HepG2 (cell line): ENCODE measurements around the gene PC. TPM values are rescaled to one million over a fixed set of nuclear protein-coding genes. Genes with fewer than 3 reads are reported as not detected.
A peak's percentile ranks its signal among the peaks of the same experiment; 100 is the strongest.

ENCODE experiments used
- ATAD3A ChIP-seq: sonication (generic); formaldehyde crosslinking; IDR thresholded peaks from 2 replicates; pipeline ENCODE4 v1.4.0; 2020; ENCODE audit warnings: missing genetic modification reagents
- ATRX ChIP-seq: sonication (generic); formaldehyde crosslinking; IDR thresholded peaks from 2 replicates; pipeline ENCODE4 v1.4.0; 2020; ENCODE audit warnings: missing genetic modification reagents, borderline replicate concordance
- CSRNP1 ChIP-seq: sonication (generic); formaldehyde crosslinking; IDR thresholded peaks from 2 replicates; pipeline ENCODE4 v1.8.1; 2023; ENCODE audit warnings: mild to moderate bottlenecking, missing genetic modification reagents
- CSRNP2 ChIP-seq: sonication (generic); formaldehyde crosslinking; conservative IDR thresholded peaks from 2 replicates; pipeline ENCODE4 v1.8.0; 2022; ENCODE audit warnings: low read depth, missing genetic modification reagents
- ELF1 ChIP-seq: sonication (generic); formaldehyde crosslinking; IDR thresholded peaks from 2 replicates; pipeline ENCODE4 v1.4.0; 2020; ENCODE audit warnings: missing genetic modification reagents
- FOXP1 ChIP-seq, 2 experiments: fragments of 450-650 bp in 1 of 2; IDR thresholded peaks; 2 replicates each; pipeline ENCODE4 v1.6.1; 2017 to 2018; ENCODE audit warnings: antibody characterized with exemption in 1 of 2
- GFI1 ChIP-seq: sonication (generic); formaldehyde crosslinking; IDR thresholded peaks from 2 replicates; pipeline ENCODE4 v1.5.0; 2020; ENCODE audit warnings: missing genetic modification reagents, mild to moderate bottlenecking, borderline replicate concordance
- GLI4 ChIP-seq: sonication (generic); formaldehyde crosslinking; IDR thresholded peaks from 2 replicates; pipeline ENCODE4 v1.5.1; 2020; ENCODE audit warnings: missing genetic modification reagents, mild to moderate bottlenecking, moderate library complexity, borderline replicate concordance
- JUN ChIP-seq: sonication (generic); formaldehyde crosslinking; IDR thresholded peaks from 2 replicates; pipeline ENCODE4 v1.4.0; 2020; ENCODE audit warnings: mild to moderate bottlenecking, missing genetic modification reagents
- MIER2 ChIP-seq: IDR thresholded peaks from 2 replicates; pipeline ENCODE4 v1.6.1; 2016; ENCODE audit warnings: missing biosample characterization, missing genetic modification reagents
- MYC ChIP-seq: sonication (generic); formaldehyde crosslinking; IDR thresholded peaks from 2 replicates; pipeline ENCODE4 v1.9.0; 2021; ENCODE audit warnings: missing genetic modification reagents, borderline replicate concordance
- POLR2AphosphoS2 ChIP-seq: IDR thresholded peaks from 2 replicates; pipeline ENCODE4 v1.6.1; 2011; ENCODE audit warnings: low read depth, low read length, improper control_type of control experiment
- RAD51 ChIP-seq: fragments of 450-650 bp; IDR thresholded peaks from 2 replicates; pipeline ENCODE4 v1.6.1; 2016; ENCODE audit warnings: borderline replicate concordance
- REPIN1 ChIP-seq: sonication (generic); formaldehyde crosslinking; IDR thresholded peaks from 2 replicates; pipeline ENCODE4 v1.8.0; 2022; ENCODE audit warnings: missing genetic modification reagents, low read depth, mild to moderate bottlenecking, borderline replicate concordance
- RXRA ChIP-seq: sonication (generic); formaldehyde crosslinking; IDR thresholded peaks from 2 replicates; pipeline ENCODE4 v1.5.1; 2020; ENCODE audit warnings: missing genetic modification reagents
- SIN3B ChIP-seq: fragments of 150-350 bp; IDR thresholded peaks from 2 replicates; pipeline ENCODE4 v1.6.1; 2014; ENCODE audit warnings: low read length
- SMC3 ChIP-seq: IDR thresholded peaks from 2 replicates; pipeline ENCODE4 v1.6.1; 2011; ENCODE audit warnings: low read length, improper control_type of control experiment
- TEF ChIP-seq: sonication (generic); formaldehyde crosslinking; IDR thresholded peaks from 2 replicates; pipeline ENCODE4 v1.5.0; 2020; ENCODE audit warnings: missing genetic modification reagents
- ZFYVE20 ChIP-seq: sonication (generic); formaldehyde crosslinking; IDR thresholded peaks from 2 replicates; pipeline ENCODE4 v1.8.0; 2023; ENCODE audit warnings: low read depth, mild to moderate bottlenecking, moderate library complexity, missing genetic modification reagents, borderline replicate concordance
- ZNF256 ChIP-seq: sonication (generic); formaldehyde crosslinking; conservative IDR thresholded peaks from 2 replicates; pipeline ENCODE4 v1.4.0; 2020; ENCODE audit warnings: missing genetic modification reagents
- ZNF275 ChIP-seq: sonication (generic); formaldehyde crosslinking; IDR thresholded peaks from 2 replicates; pipeline ENCODE4 v1.8.0; 2022; ENCODE audit warnings: missing genetic modification reagents, mild to moderate bottlenecking, inconsistent platforms, borderline replicate concordance
- ZNF3 ChIP-seq: IDR thresholded peaks from 2 replicates; pipeline ENCODE4 v1.7.0; 2017; ENCODE audit warnings: inconsistent platforms
- ZNF33B ChIP-seq: sonication (generic); formaldehyde crosslinking; IDR thresholded peaks from 2 replicates; pipeline ENCODE4 v1.5.1; 2020; ENCODE audit warnings: mild to moderate bottlenecking, missing genetic modification reagents
- ZNF547 ChIP-seq: sonication (generic); formaldehyde crosslinking; IDR thresholded peaks from 2 replicates; pipeline ENCODE4 v1.5.1; 2020; ENCODE audit warnings: mild to moderate bottlenecking, missing genetic modification reagents
- ZNF776 ChIP-seq: sonication (generic); formaldehyde crosslinking; IDR thresholded peaks from 2 replicates; pipeline ENCODE4 v1.4.0; 2020; ENCODE audit warnings: mild to moderate bottlenecking, missing genetic modification reagents
- ZNF878 ChIP-seq: sonication (generic); formaldehyde crosslinking; IDR thresholded peaks from 2 replicates; pipeline ENCODE4 v1.8.1; 2023; ENCODE audit warnings: mild to moderate bottlenecking, missing genetic modification reagents, moderate library complexity
- ZSCAN21 ChIP-seq: sonication (generic); formaldehyde crosslinking; IDR thresholded peaks from 2 replicates; pipeline ENCODE4 v1.8.0; 2022; ENCODE audit warnings: mild to moderate bottlenecking, missing genetic modification reagents, moderate library complexity, borderline replicate concordance
- ZSCAN9 ChIP-seq: IDR thresholded peaks from 2 replicates; pipeline ENCODE4 v1.6.1; 2016; ENCODE audit warnings: borderline replicate concordance
- polyA plus RNA-seq, 8 experiments: library from polyadenylated mRNA; depleted of rRNA in 3 of 8; stranded (reverse) in 7 of 8; unstranded in 1 of 8; fragments of >200 nt; fragmentation: Illumina TruSeq in 4 of 8; extraction: Trizol in 4 of 8; gene quantifications; 2 replicates each; pipeline versions ENCODE4 v1.2.1 to v1.2.3, GENCODE V29; 2011 to 2016; ENCODE audit warnings: low read depth in 4 of 8, missing spikeins in 1 of 8, mixed read lengths in 1 of 8; ENCODE audit not compliant: insufficient read depth in 1 of 8
- total RNA-seq, 5 experiments: library from RNA; depleted of rRNA; stranded (reverse); fragments of >200 nt; fragmentation: Illumina TruSeq; extraction: Trizol; gene quantifications; 2 replicates each; pipeline ENCODE4 v1.2.3, GENCODE V29; 2016; ENCODE audit warnings: low read depth in 1 of 5

Gene PC
- total and polyA plus RNA-seq, 2 of the 13 experiments (the other 11 are each of a cell fraction or from before 2014, with no cell fraction given) = 29.0 to 39.0 TPM

- TF ChIP-seq CSRNP2 (CRISPR knock-in tag) (no peak), GFI1 (CRISPR knock-in tag) (peak; percentile 100), ZNF33B (no peak), ATAD3A (CRISPR knock-in tag) (no peak), ZNF256 (no peak), ZNF878 (peak; percentile 91), ZFYVE20 (no peak), REPIN1 (CRISPR knock-in tag) (no peak; the same call in 1 of the 2 replicates), RXRA (CRISPR knock-in tag) (peak; percentile 86), ZNF275 (CRISPR knock-in tag) (no peak; the same call in 1 of the 2 replicates), ZNF776 (CRISPR knock-in tag) (no peak), SMC3 (no peak), ZNF547 (CRISPR knock-in tag) (0 out of 2 replicates have a peak, but pooled peaks have one; percentile 52), ELF1 (peak; percentile 53), JUN (peak; percentile 91), ATRX (CRISPR knock-in tag) (no peak), CSRNP1 (CRISPR knock-in tag) (0 out of 2 replicates have a peak, but pooled peaks have one; percentile 31), MIER2 (CRISPR knock-in tag) (peak; percentile 84), POLR2AphosphoS2 (no peak), RAD51 (no peak), MYC (CRISPR knock-in tag) (no peak), ZSCAN9 (CRISPR knock-in tag) (peak; percentile 72; the same call in 1 of the 2 replicates), FOXP1 (IDR thresholded peaks at IDR 0.05) (peak; percentile 81), FOXP1 (CRISPR knock-in tag; IDR thresholded peaks at IDR 0.05) (peak; percentile 88), ZSCAN21 (CRISPR knock-in tag) (no peak), ZNF3 (CRISPR knock-in tag) (no peak), GLI4 (0 out of 2 replicates have a peak, but pooled peaks have one; percentile 64), SIN3B (no peak), TEF (CRISPR knock-in tag) (peak; percentile 75)
Observed at GRCh38 chr11:66970807-66971442, 12.7 kb upstream of the PC start (continued).
